Panc1 (cell line): ENCODE data around the gene SDK1. TPM values are rescaled to one million over a fixed set of nuclear protein-coding genes. Genes with fewer than 3 reads are reported as not detected.

Experiments used
- ATAC-seq: fragments of 200-7000 bp; cut with Tn5 transposase; 2 replicates; pipeline ENCODE4 v1.9.1; 2020; ENCODE audit warnings: mild to moderate bottlenecking, moderate library complexity
- BruUV-seq: library from RNA; stranded (reverse); fragments of 400-500 nt; replicated peaks from 2 replicates; lab custom pipeline; 2021; lab: Mats Ljungman, UMichigan
- CTCF ChIA-PET: fragments of 300-600 bp; sonication (Branson Sonifier 250); formaldehyde crosslinking; loops from one replicate; lab custom pipeline; 2022; ENCODE audit warnings: antibody characterized with exemption; lab: Charles Lee
- POLR2A ChIA-PET: fragments of 300-600 bp; sonication (Branson Sonifier 250); formaldehyde crosslinking; loops from one replicate; lab custom pipeline; 2022; ENCODE audit warnings: antibody characterized with exemption; lab: Charles Lee
- DNase-seq: peaks from one replicate; pipeline ENCODE4 v3.0.0-alpha.2; 2010; ENCODE audit warnings: low read depth, low spot score
- H3K27ac ChIP-seq: 2 replicates; pipeline ENCODE4 v1.5.1; 2011; ENCODE audit warnings: mild to moderate bottlenecking, low read length, inconsistent platforms
- H3K27me3 ChIP-seq: fragments of 200-500 bp; sonication (Bioruptor generic); 2 replicates; pipeline ENCODE4 v1.6.0; 2014; ENCODE audit warnings: low read length, inconsistent platforms; ENCODE audit not compliant: control insufficient read depth, insufficient read depth
- H3K36me3 ChIP-seq: fragments of 200-500 bp; sonication (Bioruptor generic); 2 replicates; pipeline ENCODE4 v1.5.1; 2014; ENCODE audit warnings: inconsistent platforms, mild to moderate bottlenecking, low read length, moderate library complexity; ENCODE audit not compliant: control insufficient read depth, insufficient read depth
- H3K4me1 ChIP-seq: 2 replicates; pipeline ENCODE4 v1.5.1; 2011; ENCODE audit warnings: inconsistent platforms, mild to moderate bottlenecking, low read length, moderate library complexity; ENCODE audit not compliant: control insufficient read depth, insufficient read depth
- H3K4me3 ChIP-seq, 2 experiments: 2 replicates each; pipeline ENCODE4 v1.5.1; 2011 to 2012; ENCODE audit warnings: low read depth in 2 of 2, low read length in 2 of 2, mild to moderate bottlenecking in 2 of 2, inconsistent platforms in 1 of 2, moderate library complexity in 1 of 2
- H3K9me3 ChIP-seq: fragments of 200-500 bp; sonication (Bioruptor generic); 2 replicates; pipeline ENCODE4 v1.5.1; 2014; ENCODE audit warnings: low read depth, mild to moderate bottlenecking, inconsistent platforms, low read length, moderate library complexity; ENCODE audit not compliant: control insufficient read depth, insufficient read depth
- POLR2AphosphoS5 ChIP-seq: IDR thresholded peaks from 2 replicates; pipeline ENCODE4 v1.6.1; 2012; ENCODE audit warnings: mild to moderate bottlenecking, low read depth, low read length, moderate library complexity
- REST ChIP-seq, 2 experiments: IDR thresholded peaks; 2 replicates each; pipeline ENCODE4 v1.6.1; 2011 to 2012; ENCODE audit warnings: low read depth in 2 of 2, control low read depth in 1 of 2, low read length in 1 of 2, mild to moderate bottlenecking in 1 of 2, moderate library complexity in 1 of 2; ENCODE audit not compliant: insufficient read depth in 1 of 2
- SIN3A ChIP-seq: IDR thresholded peaks from 2 replicates; pipeline ENCODE4 v1.6.1; 2012; ENCODE audit warnings: low read depth, mild to moderate bottlenecking, low read length, moderate library complexity, borderline replicate concordance; ENCODE audit not compliant: insufficient read depth
- TCF7L2 ChIP-seq: IDR thresholded peaks from 2 replicates; pipeline ENCODE4 v1.6.1; 2011; ENCODE audit warnings: mild to moderate bottlenecking, low read depth, low read length, inconsistent platforms
- in situ Hi-C: cut with HindIII; loops from 2 replicates; pipeline ENCODE4 v1.10.0; 2016; ENCODE audit warnings: low sequenced_read_pairs, low pct_unique_long_range_greater_than_20kb
- intact Hi-C: fragments of 100-400 bp; cut with micrococcal nuclease; formaldehyde crosslinking; loops from one replicate; pipeline ENCODE4 v1.10.0; 2022; ENCODE audit not compliant: unreplicated experiment
- total RNA-seq: library from RNA; stranded (reverse); gene quantifications from one replicate; pipeline ENCODE4 v1.2.1, GENCODE V29; 2021; ENCODE audit not compliant: unreplicated experiment
- TF ChIP-seq, protein P1 (sequence below): fragments of 450-650 bp; IDR thresholded peaks from 2 replicates; pipeline ENCODE4 v1.5.1; 2017; ENCODE audit warnings: mild to moderate bottlenecking

Gene SDK1
- total RNA-seq, 1 experiment from 2014 or later, result 47.4 TPM

DNA sequence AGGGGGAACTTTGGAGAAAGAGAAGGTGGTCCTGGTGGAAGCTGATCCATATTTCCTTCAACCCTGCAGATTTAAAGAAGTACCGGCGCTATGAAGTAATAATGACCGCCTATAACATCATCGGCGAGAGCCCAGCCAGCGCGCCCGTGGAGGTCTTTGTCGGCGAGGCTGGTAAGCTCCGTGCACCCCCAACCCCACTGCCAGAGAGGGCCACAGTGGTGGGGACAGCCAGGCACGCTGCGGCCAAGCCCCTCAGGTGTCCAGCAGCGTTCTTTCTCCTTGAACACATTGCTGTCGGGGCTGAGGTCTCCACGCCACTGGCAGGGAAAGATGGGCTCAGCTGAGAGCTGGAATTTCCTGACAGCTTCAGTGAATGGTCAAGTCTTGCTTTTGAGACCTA is 877.4 kb downstream of the SDK1 start:
- in situ Hi-C loops (no loop called here), intact Hi-C loops (no loop called here)
- Histone ChIP-seq H3K4me1 (no peaks in the 10 kb centered on the region), H3K27ac (no peak overlapping the region), H3K4me3 (no peak overlapping the region), H3K27me3 (no peaks in the 10 kb centered on the region), H3K9me3 (no peaks in the 10 kb centered on the region), H3K36me3 (no peaks in the 10 kb centered on the region)
- ChIA-PET POLR2A (no interaction called here), CTCF (no interaction called here)
- BruUV-seq, result no TSS peak
- ATAC-seq (no peak), DNase-seq (no peak)
- TF ChIP-seq TCF7L2 (no peak), SIN3A (no peak), POLR2AphosphoS5 (no peak), REST (IDR thresholded peaks at IDR 0.05; ENCODE audit: insufficient read depth in 1 of 2, low read depth in 2 of 2, low read length in 1 of 2) (no peak)
- TF ChIP-seq, protein P1, sequence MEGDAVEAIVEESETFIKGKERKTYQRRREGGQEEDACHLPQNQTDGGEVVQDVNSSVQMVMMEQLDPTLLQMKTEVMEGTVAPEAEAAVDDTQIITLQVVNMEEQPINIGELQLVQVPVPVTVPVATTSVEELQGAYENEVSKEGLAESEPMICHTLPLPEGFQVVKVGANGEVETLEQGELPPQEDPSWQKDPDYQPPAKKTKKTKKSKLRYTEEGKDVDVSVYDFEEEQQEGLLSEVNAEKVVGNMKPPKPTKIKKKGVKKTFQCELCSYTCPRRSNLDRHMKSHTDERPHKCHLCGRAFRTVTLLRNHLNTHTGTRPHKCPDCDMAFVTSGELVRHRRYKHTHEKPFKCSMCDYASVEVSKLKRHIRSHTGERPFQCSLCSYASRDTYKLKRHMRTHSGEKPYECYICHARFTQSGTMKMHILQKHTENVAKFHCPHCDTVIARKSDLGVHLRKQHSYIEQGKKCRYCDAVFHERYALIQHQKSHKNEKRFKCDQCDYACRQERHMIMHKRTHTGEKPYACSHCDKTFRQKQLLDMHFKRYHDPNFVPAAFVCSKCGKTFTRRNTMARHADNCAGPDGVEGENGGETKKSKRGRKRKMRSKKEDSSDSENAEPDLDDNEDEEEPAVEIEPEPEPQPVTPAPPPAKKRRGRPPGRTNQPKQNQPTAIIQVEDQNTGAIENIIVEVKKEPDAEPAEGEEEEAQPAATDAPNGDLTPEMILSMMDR, result no peak

DNA sequence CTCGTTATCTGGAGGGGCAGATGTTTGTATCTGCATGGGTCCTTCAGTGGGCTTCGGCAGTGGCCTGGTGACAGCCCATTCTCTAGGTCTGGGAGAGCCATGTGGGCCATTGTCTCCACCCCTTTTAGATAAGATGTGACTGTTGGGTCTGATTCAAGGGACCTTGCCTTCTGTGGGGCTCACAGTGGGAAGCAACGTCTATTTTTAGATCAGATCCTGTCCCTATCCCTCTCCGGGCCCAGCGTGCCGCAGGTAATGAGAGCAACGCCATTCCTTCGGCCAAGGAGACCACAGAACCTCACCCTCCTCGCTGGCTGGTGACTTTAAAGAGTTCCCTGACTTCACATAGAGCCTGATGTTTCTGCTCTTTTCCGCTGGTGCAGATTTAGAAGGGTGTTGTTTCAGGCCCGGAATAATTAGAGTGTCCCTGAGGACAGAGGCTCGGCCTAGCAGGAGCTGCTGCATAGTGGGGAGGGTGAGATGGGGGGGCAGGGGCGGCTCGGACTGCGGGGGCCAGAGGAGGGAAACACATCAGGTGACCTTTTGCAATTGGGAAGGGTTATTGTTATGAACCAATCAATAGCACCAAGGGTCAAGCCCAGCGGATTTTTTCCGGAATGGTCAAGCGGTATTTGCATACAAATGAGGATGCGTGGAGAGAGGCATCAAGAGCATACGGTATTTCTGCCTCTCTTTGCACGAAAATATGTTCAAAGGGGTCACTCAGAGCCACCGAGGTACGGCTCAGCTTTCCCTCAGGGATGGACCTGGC is 878.0 kb downstream of the SDK1 start:
- Histone ChIP-seq H3K27ac (no peak overlapping the region), H3K9me3 (no peaks in the 10 kb centered on the region), H3K27me3 (no peaks in the 10 kb centered on the region), H3K4me1 (no peaks in the 10 kb centered on the region), H3K36me3 (no peaks in the 10 kb centered on the region), H3K4me3 (no peak overlapping the region)
- ChIA-PET CTCF (no interaction called here), POLR2A (no interaction called here)
- ATAC-seq, result no peak
- no TSS peak for BruUV-seq
- TF ChIP-seq POLR2AphosphoS5 (no peak), REST (IDR thresholded peaks at IDR 0.05; ENCODE audit: insufficient read depth in 1 of 2, low read depth in 2 of 2, low read length in 1 of 2) (no peak), TCF7L2 (no peak), SIN3A (no peak)
- TF ChIP-seq, protein P1, result no peak
- DNase-seq, result no peak
- in situ Hi-C loops, result no loop called here
- intact Hi-C loops, result no loop called here
